Activated naive CD4-positive, alpha-beta T cell treated with anti-CD3 and anti-CD28 coated beads, Interleukin-2, amount 10 ng/mL, durations not matched to agents 5 hours and 36 hours (primary cell): ENCODE data around the gene CDH24. TPM values are rescaled to one million over a fixed set of nuclear protein-coding genes. Genes with fewer than 3 reads are reported as not detected.

Experiments
- total RNA-seq, 2 experiments: library from RNA; stranded (reverse); gene quantifications; one replicate each; pipeline ENCODE4 v1.2.3, GENCODE V29; 2021

Gene CDH24
- 1 to 10 TPM; 2.3 to 2.5 TPM for total RNA-seq

GRCh38 chr14:23056956-23057756, at the start of gene CDH24:
Gene CDH24 (minus strand): TSS chr14:23057520. CDS start chr14:23055733, 1,787 bp downstream.

GRCh38 chr14:23104591-23105347, 47.4 kb upstream of the CDH24 start, which contains the start of gene CIROP:
Gene CIROP (minus strand): TSS chr14:23104989. CDS start chr14:23104920, 69 bp downstream.

GRCh38 chr14:23095196-23096108, 38.1 kb upstream of the CDH24 start, which contains the start of gene C14orf119:
Gene C14orf119 (plus strand): TSS chr14:23095505. CDS start chr14:23097659, 2,154 bp downstream.

GRCh38 chr14:23094666-23095195, 37.4 kb upstream of the CDH24 start, which contains the start of gene ACIN1:
Gene ACIN1 (minus strand): TSS chr14:23095136. CDS start chr14:23095112, 24 bp downstream.

GRCh38 chr14:23042162-23042965, 15.0 kb downstream of the CDH24 start, which contains the start of gene PSMB11:
Gene PSMB11 (plus strand): TSS chr14:23042212. CDS start chr14:23042226, 14 bp downstream.

GRCh38 chr14:23034498-23035302, 22.6 kb downstream of the CDH24 start, which contains the start of gene PSMB5:
Gene PSMB5 (minus strand): TSS chr14:23034900. CDS start chr14:23034881, 19 bp downstream.

GRCh38 chr14:23009939-23010726, 47.2 kb downstream of the CDH24 start, which contains the start of gene C14orf93:
Gene C14orf93 (minus strand): TSS chr14:23010143. CDS start chr14:22999023, 11,120 bp downstream.

Other genes with a start within 250 kb of the CDH24 start
- under 1 TPM; 0.43 to 0.70 TPM for gene SLC7A7, start 242.1 kb downstream of the CDH24 start, total RNA-seq
- 100 to 1,000 TPM in 1 of 2 experiments, 10 to 100 TPM in 1; 92.2 to 100 TPM for gene MRPL52, start 227.6 kb downstream of the CDH24 start, total RNA-seq
- gene MMP14, start 220.9 kb downstream of the CDH24 start, total RNA-seq, result 1 to 10 TPM in 1 of 2 experiments, under 1 TPM in 1; 0.99 to 2.0 TPM
- gene LRP10, start 185.8 kb downstream of the CDH24 start, total RNA-seq, result 10 to 100 TPM; 69.7 to 72.4 TPM
- gene REM2, start 174.3 kb downstream of the CDH24 start, total RNA-seq, result 1 to 10 TPM; 1.1 to 1.2 TPM
- 10 to 100 TPM; 76.4 to 76.6 TPM for gene RBM23, start 138.4 kb downstream of the CDH24 start, total RNA-seq
- 10 to 100 TPM; 42.9 to 59.5 TPM for gene PRMT5, start 128.1 kb downstream of the CDH24 start, total RNA-seq
- 10 to 100 TPM; 62.7 to 67.4 TPM for gene HAUS4, start 100.4 kb downstream of the CDH24 start, total RNA-seq
- 1 to 10 TPM in 1 of 2 experiments, under 1 TPM in 1; 0.96 to 1.4 TPM for gene AJUBA, start 75.0 kb downstream of the CDH24 start, total RNA-seq
- gene C14orf93, start 47.4 kb downstream of the CDH24 start, total RNA-seq, result 10 to 100 TPM in 1 of 2 experiments, 1 to 10 TPM in 1; 9.3 to 10.8 TPM
- gene PSMB5, start 22.6 kb downstream of the CDH24 start, total RNA-seq, result 10 to 100 TPM; 45.6 to 46.8 TPM
- not detected for gene PSMB11, start 15.3 kb downstream of the CDH24 start, total RNA-seq
- 100 to 1,000 TPM; 189 to 193 TPM for gene ACIN1, start 37.6 kb upstream of the CDH24 start, total RNA-seq
- gene C14orf119, start 38.0 kb upstream of the CDH24 start, total RNA-seq, result 10 to 100 TPM; 45.2 to 50.7 TPM
- not detected for gene CIROP, start 47.5 kb upstream of the CDH24 start, total RNA-seq
- 1 to 10 TPM in 1 of 2 experiments, under 1 TPM in 1; 0.96 to 1.0 TPM for gene CEBPE, start 61.7 kb upstream of the CDH24 start, total RNA-seq
- gene SLC7A8, start 126.1 kb upstream of the CDH24 start, total RNA-seq, result under 1 TPM; 0.22 to 0.40 TPM
- not detected for gene RNF212B, start 180.4 kb upstream of the CDH24 start, total RNA-seq
- 10 to 100 TPM; 13.4 to 13.5 TPM for gene HOMEZ, start 228.6 kb upstream of the CDH24 start, total RNA-seq
- gene PPP1R3E, start 245.3 kb upstream of the CDH24 start, total RNA-seq, result 10 to 100 TPM; 46.0 to 56.1 TPM
- 1 to 10 TPM; 2.1 to 3.0 TPM for gene BCL2L2, start 249.3 kb upstream of the CDH24 start, total RNA-seq